Large intestine (tissue), 3 donors: ENCODE data around the gene NHLRC4. TPM values are rescaled to one million over a fixed set of nuclear protein-coding genes. Genes with fewer than 3 reads are reported as not detected.

ENCODE experiments used
- DNase-seq, 2 donors: peaks; one replicate each; pipeline versions ENCODE4 v3.0.0 to v3.0.0-alpha.2; 2013
- H3K27ac ChIP-seq: one replicate; pipeline ENCODE4 v1.5.1; 2013; ENCODE audit warnings: low read length
- H3K27me3 ChIP-seq: 2 replicates; pipeline ENCODE4 v1.6.1; 2013; ENCODE audit warnings: low read length; ENCODE audit not compliant: control insufficient read depth, insufficient read depth
- H3K36me3 ChIP-seq: 2 replicates; pipeline ENCODE4 v1.6.1; 2013; ENCODE audit warnings: low read length; ENCODE audit not compliant: control insufficient read depth, insufficient read depth
- H3K4me1 ChIP-seq: one replicate; pipeline ENCODE4 v1.6.1; 2013; ENCODE audit warnings: low read length; ENCODE audit not compliant: control insufficient read depth, insufficient read depth
- H3K4me3 ChIP-seq: one replicate; pipeline ENCODE4 v1.5.1; 2013; ENCODE audit warnings: low read length
- H3K9me3 ChIP-seq: one replicate; pipeline ENCODE4 v1.6.1; 2013; ENCODE audit warnings: mild to moderate bottlenecking, low read depth, low read length, moderate library complexity; ENCODE audit not compliant: control insufficient read depth
- WGBS: methylation state at CpG from one replicate; pipeline ENCODE4 v1.1.5; 2013; ENCODE audit warnings: low lambda C conversion rate; ENCODE audit not compliant: insufficient coverage; 5-methylcytosine and 5-hydroxymethylcytosine counted together
- polyA plus RNA-seq: library from polyadenylated mRNA; unstranded; fragments of 120-200 nt; gene quantifications from one replicate; pipeline ENCODE4 v1.2.1, GENCODE V29; 2013

The NHLRC4 gene
- polyA plus RNA-seq, 1 donor: 2.0 TPM

DNA sequence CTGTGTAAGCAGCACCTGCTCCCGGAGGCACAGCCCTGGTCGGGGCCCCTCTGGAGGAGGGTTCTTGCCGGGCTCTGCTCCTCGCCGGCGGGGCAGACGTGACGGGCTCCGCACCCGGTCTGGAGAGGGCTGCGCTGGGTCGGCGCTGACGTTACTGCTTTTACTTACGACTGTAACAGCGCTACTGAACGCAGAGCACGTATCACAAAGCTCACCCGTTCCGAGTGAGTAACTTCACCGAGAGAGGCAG lies 21.8 kb downstream of the NHLRC4 start:
- Histone ChIP-seq H3K36me3 (no peaks in the 10 kb centered on the region), H3K27me3 (peaks cover 3% of the 10 kb centered on the region), H3K27ac (peak overlapping the region; percentile 96), H3K9me3 (no peaks in the 10 kb centered on the region), H3K4me1 (peaks cover 37% of the 10 kb centered on the region), H3K4me3 (peak overlapping the region; percentile 86)
- no CpG with 5 or more reads among the region's 21 CpGs for WGBS
- DNase-seq: peak; percentile 68 to 79

DNA sequence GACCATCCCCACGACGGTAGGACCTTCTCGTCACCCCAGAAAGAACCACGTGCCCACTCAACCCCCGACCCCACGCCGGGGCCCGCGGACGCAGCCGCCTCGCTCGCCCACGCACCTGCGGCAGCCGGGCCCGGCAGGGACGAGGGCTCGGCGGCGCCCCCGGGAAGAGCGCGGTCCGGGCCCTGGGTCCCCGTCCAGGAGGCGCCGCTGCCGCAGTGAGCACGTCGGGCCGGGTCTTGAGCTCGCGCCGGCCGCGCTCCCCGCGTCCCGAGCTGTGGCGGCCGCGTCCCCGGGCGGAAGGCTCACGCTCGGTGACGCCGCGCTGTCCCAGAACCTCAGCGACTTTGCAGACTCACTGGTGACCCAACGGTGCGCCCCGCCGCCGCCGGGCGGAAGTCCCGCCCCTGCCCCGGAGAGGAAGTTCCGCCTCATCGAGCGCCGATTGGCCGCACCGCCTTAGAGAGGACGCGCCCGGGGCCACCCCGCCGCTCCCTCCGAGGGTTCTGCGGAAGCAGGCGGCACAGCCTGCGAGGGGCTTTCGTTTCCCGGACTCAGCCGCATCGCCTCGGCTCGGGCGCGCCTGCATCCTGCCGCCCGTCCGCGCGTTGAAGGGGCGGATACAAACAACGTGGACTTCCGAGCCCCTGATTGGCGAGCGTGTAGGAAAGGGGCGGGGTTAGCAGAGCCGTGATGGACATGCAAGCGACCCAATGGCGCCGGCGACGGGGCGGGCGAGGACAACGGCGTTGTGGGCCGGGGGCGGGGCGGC lies 22.3 kb downstream of the NHLRC4 start:
- Histone ChIP-seq H3K27me3 (peaks cover 3% of the 10 kb centered on the region), H3K36me3 (no peaks in the 10 kb centered on the region), H3K27ac (peak overlapping the region; percentile 96), H3K9me3 (no peaks in the 10 kb centered on the region), H3K4me1 (peaks cover 42% of the 10 kb centered on the region), H3K4me3 (peak overlapping the region; percentile 86)
- DNase-seq: peak; percentile 96 to 99
- no CpG with 5 or more reads among the region's 107 CpGs for WGBS

DNA sequence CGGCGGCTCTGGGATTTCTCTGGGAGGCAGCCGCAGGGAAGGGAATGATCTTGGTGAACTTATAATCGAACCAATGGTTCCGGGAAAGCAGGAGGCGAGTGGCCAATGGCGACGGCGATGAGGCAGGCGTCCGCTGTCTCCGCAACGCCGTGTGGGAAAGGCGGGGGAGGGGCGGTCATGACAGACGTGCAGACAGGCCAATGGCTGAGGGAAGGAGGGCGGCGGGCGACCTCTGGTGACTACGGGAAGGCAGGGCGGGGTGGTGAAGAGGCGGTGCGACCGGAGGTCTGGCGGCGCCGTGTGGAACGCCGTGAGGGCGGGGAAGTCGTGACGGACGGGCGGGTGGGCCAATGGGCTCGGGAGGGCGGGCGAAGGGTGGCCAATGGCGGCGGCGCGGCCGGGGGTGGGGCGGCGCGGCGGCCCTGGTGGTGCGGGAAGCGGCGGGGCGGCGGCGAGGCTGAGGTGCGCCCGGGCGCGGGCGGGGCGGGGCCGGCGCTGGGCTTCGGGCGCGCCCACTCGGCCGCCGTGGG lies 22.9 kb downstream of the NHLRC4 start, which contains the start of gene RAB40C:
TSS of gene RAB40C (plus strand) at position 409 of the 530 bp plus-strand sequence. CDS start 226 bp downstream, outside the sequence.
- Histone ChIP-seq H3K27me3 (peaks cover 3% of the 10 kb centered on the region), H3K9me3 (no peaks in the 10 kb centered on the region), H3K27ac (peak within 1 kb of the TSS; percentile 96), H3K4me1 (peaks cover 44% of the 10 kb centered on the region), H3K4me3 (peak within 1 kb of the TSS; percentile 88), H3K36me3 (no peaks in the 10 kb centered on the region)
- WGBS: no CpG with 5 or more reads among the region's 67 CpGs
- DNase-seq: peak; percentile 99

DNA sequence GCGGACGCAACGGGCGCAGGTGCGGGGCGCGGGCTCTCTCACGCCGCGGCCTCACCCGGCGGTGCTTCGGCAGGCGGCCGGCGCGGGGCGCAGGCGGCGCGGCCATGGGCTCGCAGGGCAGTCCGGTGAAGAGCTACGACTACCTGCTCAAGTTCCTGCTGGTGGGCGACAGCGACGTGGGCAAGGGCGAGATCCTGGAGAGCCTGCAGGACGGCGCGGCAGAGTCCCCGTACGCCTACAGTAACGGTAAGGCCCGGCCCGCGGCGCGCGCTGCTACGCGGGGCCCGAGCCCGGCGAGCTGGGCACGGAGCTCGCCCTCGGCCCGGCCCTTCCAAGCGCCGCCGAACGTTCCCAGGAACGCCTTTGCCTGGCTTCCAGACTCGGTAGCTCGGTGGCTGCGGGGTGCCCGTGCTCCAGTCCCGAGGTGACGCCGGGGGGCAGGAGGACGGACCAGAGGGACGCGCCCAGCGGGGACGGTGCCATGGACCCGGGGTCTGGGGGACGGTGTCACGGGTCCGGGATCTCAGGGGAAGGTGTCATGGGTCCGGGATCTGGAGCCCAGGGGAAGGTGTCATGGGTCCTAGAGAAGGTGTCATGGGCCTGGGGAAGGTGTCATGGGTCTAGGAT lies 23.5 kb downstream of the NHLRC4 start:
- Histone ChIP-seq H3K4me3 (peak overlapping the region; percentile 88), H3K4me1 (peaks cover 47% of the 10 kb centered on the region), H3K36me3 (no peaks in the 10 kb centered on the region), H3K27me3 (peaks cover 3% of the 10 kb centered on the region), H3K9me3 (no peaks in the 10 kb centered on the region), H3K27ac (peak overlapping the region; percentile 77)
- WGBS: no CpG with 5 or more reads among the region's 71 CpGs
- peak in 1 of 2 donors; percentile 63 for DNase-seq

DNA sequence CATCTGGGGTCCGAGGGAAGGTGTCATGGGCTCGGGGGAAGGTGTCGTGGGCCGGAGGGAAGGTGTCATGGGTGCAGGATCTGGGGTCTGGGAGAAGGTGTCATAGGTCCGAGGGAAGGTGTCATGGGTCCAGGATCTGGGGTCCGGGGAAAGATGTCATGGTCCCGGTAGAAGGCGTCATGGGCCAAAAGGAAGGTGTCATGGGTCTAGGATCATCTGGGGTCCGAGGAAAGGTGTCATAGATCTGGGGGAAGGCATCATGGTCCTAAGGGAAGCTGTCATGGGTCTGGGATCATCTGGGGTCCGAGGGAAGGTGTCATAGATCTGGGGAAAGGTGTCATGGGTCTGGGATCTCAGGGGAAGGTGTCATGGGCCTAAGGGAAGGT lies 24.0 kb downstream of the NHLRC4 start:
- Histone ChIP-seq H3K4me1 (peaks cover 47% of the 10 kb centered on the region), H3K4me3 (peak overlapping the region; percentile 88), H3K27ac (peak overlapping the region; percentile 77), H3K9me3 (no peaks in the 10 kb centered on the region), H3K36me3 (no peaks in the 10 kb centered on the region), H3K27me3 (no peaks in the 10 kb centered on the region)
- DNase-seq: peak in 1 of 2 donors; percentile 48
- no CpG with 5 or more reads among the region's 10 CpGs for WGBS

DNA sequence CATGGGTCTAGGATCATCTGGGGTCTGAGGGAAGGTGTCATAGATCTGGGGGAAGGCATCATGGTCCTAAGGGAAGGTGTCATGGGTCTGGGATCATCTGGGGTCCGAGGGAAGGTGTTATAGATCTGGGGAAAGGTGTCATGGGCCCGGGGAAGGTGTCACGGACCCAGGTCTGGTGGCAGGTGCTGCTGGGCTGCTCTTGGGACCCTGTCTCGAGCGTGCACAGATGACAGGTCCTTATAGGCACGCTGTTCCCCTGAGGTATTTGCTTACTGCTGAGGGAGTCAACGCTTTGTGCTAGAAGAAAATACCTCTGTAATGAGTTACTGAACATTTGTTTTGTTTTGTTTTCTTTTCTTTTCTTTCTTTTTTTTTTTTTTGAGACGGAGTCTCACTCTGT lies 24.4 kb downstream of the NHLRC4 start:
- no peak for DNase-seq
- no CpG with 5 or more reads among the region's 8 CpGs for WGBS
- H3K36me3 ChIP-seq: peaks cover 3% of the 10 kb centered on the region
- H3K9me3 ChIP-seq: no peaks in the 10 kb centered on the region
- peak overlapping the region; percentile 88 for H3K4me3 ChIP-seq
- H3K27ac ChIP-seq: no peak overlapping the region
- H3K27me3 ChIP-seq: no peaks in the 10 kb centered on the region
- peaks cover 47% of the 10 kb centered on the region for H3K4me1 ChIP-seq

DNA sequence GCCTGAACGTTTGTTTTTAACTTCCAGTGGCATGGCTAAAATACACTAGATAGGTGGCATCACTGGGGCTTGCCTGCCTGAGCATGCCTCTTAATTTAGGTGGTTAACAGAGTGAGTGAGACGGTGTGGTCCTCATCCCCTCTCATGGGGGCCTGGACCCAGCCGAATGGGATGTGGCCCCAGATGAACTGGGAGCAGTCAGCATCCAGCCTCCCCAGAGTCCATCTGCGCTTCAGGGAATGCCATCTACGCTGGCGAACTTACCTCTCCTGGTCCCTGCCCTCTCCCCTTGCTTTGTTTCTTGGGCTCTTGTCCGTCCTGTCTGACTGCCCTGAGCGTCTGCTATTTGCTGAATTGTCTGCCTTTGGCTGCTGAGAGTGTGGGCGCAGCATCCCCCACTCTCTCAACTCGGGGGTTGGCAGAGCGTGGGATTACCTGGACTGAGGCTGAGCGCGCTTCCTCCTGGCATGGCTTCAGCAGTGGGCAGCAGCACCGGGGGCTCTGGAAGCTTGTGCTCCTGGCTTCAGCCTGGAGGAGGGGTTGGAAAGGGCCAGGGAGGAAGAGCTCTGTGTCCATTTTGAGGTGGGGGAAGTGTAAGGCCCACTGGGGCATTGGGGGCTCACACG lies 25.2 kb downstream of the NHLRC4 start:
- Histone ChIP-seq H3K27ac (peak overlapping the region; percentile 96), H3K27me3 (no peaks in the 10 kb centered on the region), H3K4me3 (no peak overlapping the region), H3K9me3 (no peaks in the 10 kb centered on the region), H3K36me3 (peaks cover 10% of the 10 kb centered on the region), H3K4me1 (peaks cover 47% of the 10 kb centered on the region)
- 72% methylated on average over 2 of the region's 15 CpGs for WGBS
- DNase-seq: no peak

DNA sequence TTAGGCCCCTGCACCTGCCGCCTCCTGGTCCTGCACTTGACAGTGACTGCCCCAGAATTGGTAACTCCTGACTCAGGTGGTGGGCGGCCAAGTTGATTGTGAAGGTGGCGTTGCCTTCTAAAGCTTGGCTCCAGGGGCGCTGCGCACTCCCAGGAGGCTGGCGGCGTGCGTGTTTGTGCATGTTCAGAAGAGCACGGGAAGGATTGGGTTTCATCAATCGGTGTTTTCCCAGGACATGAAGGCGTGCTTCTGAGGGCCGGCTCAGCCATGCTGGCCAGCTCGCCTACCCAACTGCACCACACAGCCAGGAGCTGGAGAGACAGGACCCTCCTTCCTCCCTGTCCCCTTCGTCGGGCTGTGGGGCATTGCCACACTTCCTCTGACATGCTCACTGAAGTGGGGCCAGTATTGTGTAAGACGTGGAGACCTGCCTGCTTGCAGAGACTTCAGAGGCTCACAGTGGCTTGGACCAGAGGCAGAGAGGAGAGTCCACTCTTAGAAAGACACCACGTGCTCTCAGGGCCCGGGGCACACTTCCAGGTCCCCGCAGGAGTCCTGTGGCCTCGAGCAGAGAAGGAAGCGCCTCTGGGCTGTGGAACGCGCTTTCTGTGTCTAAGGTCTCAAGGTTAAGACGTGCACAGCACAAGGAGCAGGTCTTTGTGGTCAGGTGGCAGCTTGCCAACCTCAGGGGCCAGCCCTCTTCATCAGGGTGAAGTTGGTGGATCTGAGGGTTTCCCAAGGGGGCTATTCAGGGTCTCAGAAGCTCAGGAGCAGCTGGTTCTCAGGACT lies 25.9 kb downstream of the NHLRC4 start:
- Histone ChIP-seq H3K27ac (peak overlapping the region; percentile 96), H3K4me3 (no peak overlapping the region), H3K9me3 (no peaks in the 10 kb centered on the region), H3K36me3 (peaks cover 12% of the 10 kb centered on the region), H3K27me3 (no peaks in the 10 kb centered on the region), H3K4me1 (peaks cover 46% of the 10 kb centered on the region)
- peak; percentile 69 to 83 for DNase-seq
- no CpG with 5 or more reads among the region's 24 CpGs for WGBS

DNA sequence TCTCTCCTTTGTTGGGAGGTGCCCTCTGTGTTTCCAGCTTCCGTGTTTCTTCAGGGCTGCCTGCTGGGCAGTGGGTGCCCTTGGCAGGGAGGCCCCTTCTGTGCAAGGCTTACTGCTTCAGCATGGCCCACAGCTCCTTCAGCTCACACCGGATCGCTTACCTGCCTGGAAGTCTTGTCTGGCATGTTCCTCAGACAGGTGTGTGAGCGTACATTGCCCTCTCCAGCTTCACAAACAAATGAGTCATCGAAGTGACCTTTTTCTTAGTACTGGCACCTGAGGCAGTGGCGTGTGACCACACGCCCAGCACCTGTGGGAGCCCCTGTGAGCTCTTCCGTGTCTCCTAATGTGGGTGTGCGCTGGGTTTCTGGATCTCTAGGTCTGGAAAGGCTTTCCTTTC lies 26.6 kb downstream of the NHLRC4 start:
- H3K27me3 ChIP-seq: no peaks in the 10 kb centered on the region
- H3K4me3 ChIP-seq: no peak overlapping the region
- peaks cover 39% of the 10 kb centered on the region for H3K4me1 ChIP-seq
- no peaks in the 10 kb centered on the region for H3K9me3 ChIP-seq
- peaks cover 12% of the 10 kb centered on the region for H3K36me3 ChIP-seq
- DNase-seq: peak; percentile 90 to 96
- H3K27ac ChIP-seq: peak overlapping the region; percentile 96
- WGBS: no CpG with 5 or more reads among the region's 9 CpGs

DNA sequence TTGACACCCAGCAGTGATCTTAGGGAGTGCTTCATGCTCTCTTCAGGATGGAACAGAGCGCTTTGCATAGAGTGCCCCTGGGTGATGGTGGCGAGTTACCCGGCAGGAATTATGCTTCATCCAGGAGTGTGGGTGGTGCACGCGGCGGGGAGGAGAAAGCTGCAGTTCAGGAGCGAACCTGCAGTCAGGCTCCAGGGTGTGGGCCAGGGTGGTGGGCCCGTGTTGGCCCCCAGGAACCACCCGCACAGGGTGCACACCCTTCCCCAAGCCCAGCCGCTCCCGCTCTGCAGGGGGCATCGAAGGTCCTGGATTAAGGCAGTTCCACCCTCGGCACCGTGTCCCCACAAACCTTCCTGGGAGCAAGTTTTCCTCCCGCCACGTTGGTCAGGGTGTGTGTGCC lies 27.0 kb downstream of the NHLRC4 start:
- Histone ChIP-seq H3K4me3 (no peak overlapping the region), H3K27ac (peak overlapping the region; percentile 96), H3K9me3 (peaks cover 2% of the 10 kb centered on the region), H3K4me1 (peaks cover 38% of the 10 kb centered on the region), H3K27me3 (no peaks in the 10 kb centered on the region), H3K36me3 (peaks cover 15% of the 10 kb centered on the region)
- DNase-seq: no peak
- no CpG with 5 or more reads among the region's 16 CpGs for WGBS
